Inflammatory macrophage treated with lipopolysaccharide for 1 hour (primary cell): ENCODE measurements around the gene RFX2.

ENCODE experiments used
- DNase-seq, 2 donors: peaks; one replicate each; pipeline ENCODE4 v3.0.0-alpha.2; 2020 to 2022

The RFX2 gene

DNA sequence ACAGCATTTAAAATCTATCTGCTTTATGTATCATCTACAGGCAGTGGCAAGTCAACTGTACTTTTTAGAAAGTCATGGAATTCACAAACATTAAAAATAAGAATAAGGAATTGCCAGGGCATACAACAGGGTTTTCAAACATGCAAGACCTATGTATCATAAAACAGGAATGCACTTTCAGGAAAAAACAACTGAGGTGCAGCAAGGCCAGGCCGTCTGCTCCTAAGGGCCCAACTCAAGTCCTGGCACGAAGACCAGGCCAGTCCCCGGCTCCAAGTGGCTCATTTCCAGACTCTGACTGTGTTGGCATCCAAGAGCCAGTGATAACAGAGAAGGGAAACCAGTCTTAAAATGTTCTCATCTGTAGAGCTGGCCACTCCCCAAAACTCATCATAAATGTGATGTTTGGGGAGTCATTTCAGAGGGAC lies 7.1 kb downstream of the RFX2 start:
- no peak for DNase-seq

DNA sequence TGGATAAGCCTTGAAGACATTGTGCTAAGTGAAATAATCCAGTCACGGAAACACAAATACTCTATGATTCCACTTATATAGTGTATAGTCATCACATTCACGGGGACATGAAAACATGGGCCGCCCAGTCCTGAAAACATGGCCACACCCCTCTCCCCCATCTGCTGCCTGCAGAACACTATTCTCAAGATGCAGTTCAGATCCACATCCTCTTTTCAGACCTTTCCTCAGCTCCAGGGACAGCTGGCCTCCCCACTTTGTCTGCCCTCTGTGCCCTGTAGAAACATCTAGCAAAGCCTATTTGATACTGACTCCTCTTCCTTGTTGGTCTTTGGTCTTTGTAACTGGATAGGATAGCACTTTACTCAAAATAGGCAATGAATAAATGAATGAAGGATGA lies 8.3 kb downstream of the RFX2 start:
- DNase-seq, result no peak

GRCh38 chr19:6101291-6101825 lies 8.9 kb downstream of the RFX2 start:
- DNase-seq, result no peak

DNA sequence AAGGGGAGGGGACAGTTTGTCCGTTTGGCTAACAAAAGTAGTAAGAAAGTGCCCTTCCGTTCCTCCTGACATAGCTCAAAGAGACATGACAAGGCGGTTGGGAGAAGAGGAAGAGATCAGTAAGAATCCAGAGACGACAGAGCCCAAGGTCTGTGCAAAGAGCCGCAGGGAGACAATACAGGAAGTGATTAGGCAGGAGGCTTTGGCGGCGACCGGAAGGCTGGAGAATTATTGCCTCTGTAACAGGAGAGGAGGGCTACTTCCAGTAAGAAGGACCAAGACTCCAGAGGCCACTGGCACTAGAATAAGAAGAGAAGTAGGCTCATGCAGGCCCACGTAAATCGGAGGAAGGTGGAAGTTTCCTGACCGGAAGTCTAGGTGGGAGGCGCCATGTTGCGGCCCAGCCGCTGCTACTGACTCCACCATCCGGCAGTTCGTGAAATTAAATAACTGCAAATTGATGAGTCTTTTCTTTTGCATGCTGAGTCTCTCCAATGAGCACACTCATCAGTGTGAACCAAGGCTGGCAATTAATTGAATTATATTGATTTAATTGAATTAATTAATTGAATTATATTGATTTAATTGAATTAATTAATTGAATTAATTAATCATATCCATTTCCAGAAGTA lies 9.9 kb downstream of the RFX2 start:
- DNase-seq, result peak; percentile 72 to 82

GRCh38 chr19:6099599-6099998 lies 10.7 kb downstream of the RFX2 start:
- DNase-seq, result no peak

DNA sequence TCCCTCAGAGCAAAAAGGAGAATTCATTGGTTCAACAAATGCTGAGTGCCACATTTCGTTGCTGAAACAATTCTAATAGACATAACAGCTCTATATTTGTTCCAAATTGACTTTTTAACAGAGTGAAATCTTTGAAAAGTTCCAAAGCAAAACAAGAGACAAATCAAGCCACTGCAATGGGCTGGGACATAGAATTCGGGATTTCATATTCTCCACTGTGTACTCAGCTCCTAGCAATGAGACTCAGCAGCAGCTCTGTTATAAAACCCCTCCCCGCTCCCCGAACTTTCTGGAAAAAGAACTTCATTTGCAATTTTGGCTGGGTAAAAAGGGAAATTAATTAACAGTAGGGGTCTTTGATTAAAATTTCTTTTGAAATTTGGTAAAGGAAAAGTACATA lies 11.3 kb downstream of the RFX2 start:
- DNase-seq, result no peak

GRCh38 chr19:6098574-6098973 lies 11.7 kb downstream of the RFX2 start:
- no peak for DNase-seq

DNA sequence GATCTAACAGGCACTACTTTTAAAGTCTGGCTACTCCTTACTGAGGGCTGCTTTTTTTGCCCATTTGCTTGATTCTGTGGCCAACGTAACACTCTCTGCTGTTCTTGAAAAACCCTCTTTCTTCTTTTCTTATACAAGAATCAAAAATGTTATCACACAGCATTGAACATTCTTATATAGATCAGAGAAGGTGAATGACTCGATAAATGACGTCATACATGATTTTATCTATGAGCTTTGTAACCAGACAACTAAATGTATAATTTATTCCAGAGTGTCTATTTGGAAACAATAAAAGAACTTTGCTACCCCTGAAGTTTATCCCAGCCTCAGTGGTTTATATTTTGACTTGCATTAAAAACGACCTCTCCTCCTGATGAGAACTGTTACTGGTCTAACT lies 12.4 kb downstream of the RFX2 start:
- DNase-seq, result no peak

GRCh38 chr19:6095760-6096159 lies 14.5 kb downstream of the RFX2 start:
- DNase-seq, result no peak

DNA sequence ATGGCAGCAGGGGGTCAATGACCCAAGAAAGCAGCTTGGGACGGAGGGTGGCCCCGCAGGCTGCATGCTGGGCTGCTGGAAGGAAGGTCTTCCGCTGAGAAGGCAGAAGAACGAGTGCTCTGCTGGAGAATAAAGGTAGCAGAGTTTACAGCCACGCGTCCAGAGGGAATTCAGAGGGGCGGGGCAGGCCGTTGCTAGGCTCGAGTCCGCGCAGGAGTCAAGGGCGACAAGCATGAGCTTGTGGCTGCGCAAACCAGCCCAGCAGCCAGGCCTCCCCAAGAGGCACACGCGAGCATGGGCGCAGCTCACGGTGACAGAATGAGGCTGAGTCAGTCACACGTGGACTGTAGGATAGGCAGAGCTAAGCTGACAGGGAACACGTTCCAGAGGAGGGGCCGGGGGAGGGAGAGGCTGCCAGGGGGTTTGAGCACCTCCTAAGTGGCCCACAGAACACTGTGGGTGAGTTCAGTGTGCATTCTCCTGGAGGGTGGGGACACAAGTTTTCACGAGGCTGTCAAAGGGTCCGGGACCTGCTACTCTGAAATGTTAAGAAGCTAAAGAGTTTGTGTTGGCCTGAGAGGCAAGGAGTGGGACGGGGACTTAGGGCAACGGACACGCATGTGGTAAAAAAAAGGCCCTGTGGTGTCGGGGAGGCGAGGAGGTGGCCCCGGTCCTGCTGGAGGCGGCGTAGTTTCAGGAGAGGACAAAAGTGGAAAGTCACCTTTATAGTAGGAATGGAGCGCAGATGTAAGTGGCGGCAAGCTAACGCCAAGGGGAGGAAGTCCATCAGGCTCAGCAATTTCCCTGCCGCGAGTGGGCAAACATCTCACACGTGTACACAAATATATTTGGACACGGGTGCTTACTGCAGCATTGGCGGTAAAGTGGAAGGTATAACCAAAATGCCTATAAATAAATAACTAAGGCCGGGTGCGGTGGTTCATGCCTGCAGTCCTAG lies 17.7 kb downstream of the RFX2 start:
- peak in 1 of 2 donors; percentile 33 for DNase-seq

DNA sequence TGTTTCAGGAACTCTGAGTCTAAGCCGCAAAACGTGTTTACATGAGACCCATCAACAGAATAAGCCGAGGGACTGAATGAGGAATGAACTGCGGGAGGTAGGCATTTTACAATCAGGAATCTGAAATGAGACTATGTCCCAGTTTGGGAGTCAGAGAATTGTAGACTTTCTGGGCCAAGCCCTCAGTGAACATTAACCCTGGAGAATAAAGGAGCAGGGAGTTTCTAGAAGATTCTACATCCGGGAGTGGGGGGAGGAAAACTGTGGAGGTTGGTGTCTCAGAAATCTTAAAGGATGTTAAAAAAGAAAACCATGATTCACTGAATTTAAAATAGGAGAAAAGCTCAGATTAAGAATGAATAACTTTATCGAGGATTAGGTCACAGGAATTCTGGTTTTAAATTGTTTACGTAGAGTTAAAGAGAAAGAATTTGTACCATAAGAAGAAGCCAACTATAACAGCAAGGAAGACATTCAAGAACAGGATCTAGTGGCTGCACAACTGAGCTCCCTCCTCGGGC lies 18.5 kb downstream of the RFX2 start:
- no peak for DNase-seq

- no peak for DNase-seq
Measured at GRCh38 chr19:6090634-6091033, 19.7 kb downstream of the RFX2 start.

- peak; percentile 43 to 46 for DNase-seq
Measured at GRCh38 chr19:6088602-6089049, 21.7 kb downstream of the RFX2 start.

DNA sequence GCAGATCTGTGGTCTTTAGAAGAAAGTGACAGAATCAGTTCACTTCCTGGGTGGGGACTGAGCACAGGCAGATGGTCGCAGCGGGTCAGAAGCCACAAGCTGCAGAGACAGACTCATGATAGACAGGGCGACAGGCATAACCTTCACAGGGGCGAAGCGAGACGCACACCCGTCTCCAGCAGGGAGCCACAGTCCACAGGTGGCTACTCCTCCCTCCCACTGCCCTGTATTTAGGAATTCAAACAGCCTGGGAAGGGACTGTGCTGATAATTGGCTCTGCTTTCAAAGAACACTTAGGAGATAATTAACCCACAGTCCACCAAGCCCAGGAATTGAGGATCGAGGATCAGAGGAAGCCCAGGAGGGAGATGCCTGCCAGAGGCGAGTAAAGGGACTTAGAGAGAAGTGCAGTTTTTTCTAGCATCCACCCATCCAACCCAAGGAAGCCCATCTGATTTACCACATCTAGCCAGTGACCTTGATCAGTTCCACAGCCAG lies 23.2 kb downstream of the RFX2 start:
- DNase-seq, result no peak

DNA sequence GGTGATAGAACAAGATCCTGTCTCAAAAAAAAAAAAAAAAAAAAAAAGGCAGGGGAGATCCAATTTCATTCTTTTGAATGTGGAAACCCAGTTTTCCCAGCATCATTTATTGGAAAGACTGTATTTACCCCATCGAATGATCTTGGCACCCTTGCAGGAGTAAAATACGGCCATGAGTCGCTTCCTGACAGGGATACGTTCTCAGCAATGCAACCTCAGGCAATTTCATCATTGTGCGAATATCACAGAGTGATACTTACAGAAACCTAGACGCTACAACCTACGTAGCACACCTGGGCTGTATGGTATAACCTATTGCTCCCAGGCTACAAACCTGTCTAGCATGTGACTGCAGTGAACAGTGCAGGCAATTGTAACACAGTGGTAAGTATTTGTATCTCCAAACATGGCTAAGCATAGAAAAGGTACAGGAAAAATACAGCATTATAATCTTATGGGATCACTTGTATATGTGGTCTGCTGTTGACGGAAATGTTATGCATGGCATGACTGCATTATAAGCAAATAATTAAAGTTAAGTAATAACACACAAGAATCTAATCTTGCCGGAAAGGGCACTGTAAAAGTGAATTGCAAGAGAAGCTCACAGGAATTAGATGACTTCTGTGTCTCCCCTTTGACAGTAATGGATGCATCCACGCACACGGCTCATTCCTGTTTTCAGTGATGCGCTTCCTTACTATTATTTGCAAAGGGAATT lies 24.1 kb downstream of the RFX2 start:
- no peak for DNase-seq

DNA sequence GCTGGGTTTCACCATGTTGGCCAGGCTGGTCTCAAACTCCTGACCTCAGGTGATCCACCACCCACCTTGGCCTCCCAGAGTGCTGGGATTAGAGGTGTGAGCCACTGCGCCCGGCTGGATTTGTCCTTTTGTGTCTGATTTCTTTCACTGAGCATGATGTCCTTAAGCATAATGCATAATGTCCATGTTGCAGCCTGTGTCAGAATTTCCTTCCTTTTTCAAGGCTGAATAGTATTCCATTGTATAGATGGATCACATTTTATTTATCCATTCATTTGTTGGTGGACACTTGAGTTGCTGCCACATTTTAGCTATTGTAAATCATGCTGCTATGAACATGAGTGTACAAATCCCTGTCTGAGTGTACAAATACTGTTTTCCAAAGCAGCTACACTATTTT lies 25.5 kb downstream of the RFX2 start:
- DNase-seq, result no peak

- no peak for DNase-seq
Measured at GRCh38 chr19:6079107-6079506, 31.2 kb downstream of the RFX2 start.

DNA sequence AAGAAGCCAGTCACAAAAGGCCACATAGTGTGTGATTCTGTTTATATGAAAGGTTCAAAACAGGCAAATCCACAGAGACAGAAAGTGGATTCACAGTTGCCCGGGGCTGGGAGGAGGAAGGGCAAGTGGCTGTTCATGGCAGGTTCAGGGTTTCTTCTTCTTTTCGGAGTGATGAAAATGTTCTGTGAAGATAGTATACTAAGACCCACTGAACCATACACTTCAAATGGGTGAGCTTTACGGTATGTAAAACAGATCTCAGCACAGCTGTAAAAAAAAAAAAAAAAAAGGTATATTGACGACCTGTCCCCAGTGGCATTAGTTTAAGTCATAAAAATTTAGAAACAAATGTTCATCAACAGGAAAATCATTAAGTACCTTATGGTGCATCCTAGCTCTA lies 32.2 kb downstream of the RFX2 start:
- DNase-seq, result no peak

DNA sequence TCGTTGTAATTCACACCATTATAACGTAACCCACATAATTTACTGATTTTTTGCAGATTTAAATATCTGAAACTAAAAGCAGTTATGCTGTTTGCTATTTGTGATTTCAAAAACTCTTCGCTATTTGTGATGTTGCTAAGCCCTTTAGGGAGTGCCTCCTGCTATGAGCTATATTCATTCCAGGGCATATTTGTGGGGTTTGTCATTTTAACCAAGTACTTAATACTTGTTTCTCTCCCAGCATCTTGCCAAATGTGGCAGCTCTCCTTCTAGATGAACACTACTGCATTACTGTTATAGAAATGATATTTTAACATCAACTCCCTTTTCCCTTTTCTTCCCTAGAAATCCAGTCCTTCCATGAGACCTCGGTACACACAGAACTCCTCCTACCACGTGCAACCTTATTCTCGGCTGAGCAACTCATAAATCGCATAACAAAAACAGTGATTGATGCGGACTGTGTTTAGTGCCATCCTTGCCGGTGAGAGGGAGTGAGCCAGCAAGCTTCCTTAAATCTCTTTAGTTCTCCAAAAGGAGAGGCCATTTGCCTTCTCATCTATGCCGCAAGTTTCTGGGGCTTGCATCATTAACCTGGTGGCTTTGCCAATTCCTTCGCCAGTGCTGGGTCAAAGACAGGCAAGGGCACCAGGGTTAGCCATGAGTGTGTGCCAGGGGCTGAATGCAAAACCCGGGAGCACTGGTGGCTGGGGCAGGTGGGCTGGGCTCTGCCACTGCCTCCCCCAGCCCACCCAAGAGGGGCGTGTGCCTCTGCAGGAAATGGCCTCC lies 33.4 kb downstream of the RFX2 start:
- DNase-seq, result peak; percentile 69

DNA sequence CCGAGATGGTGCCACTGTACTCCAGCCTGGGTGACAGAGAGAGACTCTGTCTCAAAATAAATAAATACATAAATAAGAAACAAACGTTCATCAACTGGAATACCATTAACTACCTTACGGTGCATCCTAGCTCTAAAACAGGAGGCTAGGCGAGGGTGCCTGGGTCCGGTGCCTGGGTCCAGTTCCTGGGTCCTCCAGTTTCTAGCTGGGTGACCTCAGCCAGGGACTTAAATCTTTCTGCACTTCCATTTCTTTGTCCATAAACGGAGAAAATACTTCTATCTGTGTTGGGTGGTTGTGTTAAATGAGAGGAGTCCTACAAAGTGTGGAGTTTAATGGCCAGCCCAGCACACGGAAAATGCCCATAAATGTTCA lies 34.0 kb downstream of the RFX2 start:
- DNase-seq, result no peak

DNA sequence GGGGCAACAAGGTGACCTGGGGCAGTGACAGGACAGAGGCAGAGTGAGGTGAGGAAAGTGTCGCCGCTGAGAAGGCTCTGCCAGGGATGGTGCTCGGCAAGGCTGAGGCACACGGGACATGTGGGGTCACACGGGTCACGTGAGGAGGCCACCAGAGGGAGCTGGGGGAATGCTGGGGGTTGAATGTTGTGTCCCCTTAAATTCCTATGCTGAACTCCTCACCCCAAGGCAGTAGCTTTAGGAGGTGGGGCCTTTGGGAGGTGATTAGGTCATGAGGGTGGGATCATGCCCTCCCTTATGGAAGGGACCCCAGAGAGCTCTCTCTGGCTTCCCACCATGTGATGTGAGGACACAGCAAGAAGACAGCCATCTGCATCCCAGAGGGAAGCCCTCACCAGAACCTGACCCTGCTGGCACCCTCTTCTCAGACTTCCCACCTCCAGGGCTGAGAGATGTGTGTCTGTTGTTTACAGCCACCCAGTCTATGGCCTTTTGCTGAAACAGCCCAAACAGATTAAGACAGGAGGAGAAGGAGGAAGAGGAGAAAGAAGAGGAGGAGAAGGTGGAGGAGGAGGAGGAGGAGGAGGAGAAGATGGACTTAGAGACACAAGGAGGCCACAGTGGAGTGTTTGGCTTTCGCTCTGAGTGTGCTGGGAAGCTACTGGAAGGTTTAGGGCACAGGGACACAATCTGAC lies 35.4 kb downstream of the RFX2 start:
- DNase-seq, result no peak
